Hepatocyte (in vitro differentiated cells): Measurements from ENCODE around the gene KCNMA1. TPM values are rescaled to one million over a fixed set of nuclear protein-coding genes. Genes with fewer than 3 reads are reported as not detected.

Source experiments
- DNase-seq: peaks from one replicate; pipeline ENCODE4 v3.0.0-alpha.2; 2016; ENCODE audit warnings: low spot score
- H2AFZ ChIP-seq: fragments of 200-600 bp; sonication (generic); 2 replicates; pipeline ENCODE4 v1.6.0; 2016; ENCODE audit warnings: antibody characterized with exemption, mild to moderate bottlenecking
- H3K27ac ChIP-seq: fragments of 200-600 bp; sonication (generic); 2 replicates; pipeline ENCODE4 v1.5.1; 2016; ENCODE audit warnings: mild to moderate bottlenecking
- H3K27me3 ChIP-seq: fragments of 200-600 bp; sonication (generic); 2 replicates; pipeline ENCODE4 v1.6.1; 2016
- H3K36me3 ChIP-seq: fragments of 200-600 bp; sonication (generic); replicated peaks from 2 replicates; pipeline ENCODE4 v1.5.1; 2016; ENCODE audit warnings: low read depth; ENCODE audit not compliant: insufficient read depth
- H3K4me1 ChIP-seq: fragments of 200-600 bp; sonication (generic); 2 replicates; pipeline ENCODE4 v1.5.1; 2016; ENCODE audit warnings: mild to moderate bottlenecking, moderate library complexity; ENCODE audit not compliant: insufficient read depth
- H3K4me2 ChIP-seq: fragments of 200-600 bp; sonication (generic); 2 replicates; pipeline ENCODE4 v1.6.0; 2016
- H3K4me3 ChIP-seq: fragments of 200-600 bp; sonication (generic); 2 replicates; pipeline ENCODE4 v1.5.1; 2016; ENCODE audit warnings: mild to moderate bottlenecking
- H3K79me2 ChIP-seq: fragments of 200-600 bp; sonication (generic); 2 replicates; pipeline ENCODE4 v1.6.0; 2017; ENCODE audit warnings: mild to moderate bottlenecking
- H3K9me2 ChIP-seq: fragments of 200-600 bp; sonication (generic); replicated peaks from 2 replicates; pipeline ENCODE4 v1.6.0; 2017; ENCODE audit warnings: mild to moderate bottlenecking; ENCODE audit not compliant: insufficient read depth
- H3K9me3 ChIP-seq: fragments of 200-600 bp; sonication (generic); 2 replicates; pipeline ENCODE4 v1.5.1; 2016; ENCODE audit warnings: low read depth, mild to moderate bottlenecking
- H4K20me1 ChIP-seq: fragments of 200-600 bp; sonication (generic); 2 replicates; pipeline ENCODE4 v1.6.0; 2016; ENCODE audit warnings: mild to moderate bottlenecking; ENCODE audit not compliant: insufficient read depth, poor library complexity, severe bottlenecking
- CTCF ChIP-seq: fragments of 200-600 bp; sonication (generic); IDR thresholded peaks from 2 replicates; pipeline ENCODE4 v1.5.1; 2016; ENCODE audit warnings: antibody characterized with exemption, mild to moderate bottlenecking; ENCODE audit not compliant: poor library complexity
- EZH2 ChIP-seq: fragments of 200-600 bp; sonication (generic); IDR thresholded peaks from 2 replicates; pipeline ENCODE4 v1.6.1; 2016; ENCODE audit warnings: antibody characterized with exemption, mild to moderate bottlenecking, borderline replicate concordance
- EZH2phosphoT487 ChIP-seq: fragments of 200-600 bp; sonication (generic); IDR thresholded peaks from one replicate; pipeline ENCODE4 v1.6.1; 2018; ENCODE audit warnings: antibody characterized with exemption, mild to moderate bottlenecking, low read depth, moderate library complexity; ENCODE audit not compliant: unreplicated experiment, severe bottlenecking
- WGBS: methylation state at CpG from one replicate; pipeline ENCODE4 v1.1.6; 2016; ENCODE audit warnings: low lambda C conversion rate; ENCODE audit errors: missing lambda C conversion rate; 5-methylcytosine and 5-hydroxymethylcytosine counted together
- polyA plus RNA-seq: library from polyadenylated mRNA; unstranded; fragments of >200 nt; fragmentation: Nextera tagmentation; extraction: Ambion mirVana; gene quantifications from 2 replicates; pipeline ENCODE4 v1.2.1, GENCODE V29; 2016
- total RNA-seq: library from RNA; depleted of rRNA; stranded (reverse); fragments of >200 nt; gene quantifications from 2 replicates; pipeline ENCODE4 v1.2.3, GENCODE V29; 2014

Gene KCNMA1
- total and polyA plus RNA-seq, 2 experiments from 2014 or later, result 42.6 to 73.3 TPM

DNA sequence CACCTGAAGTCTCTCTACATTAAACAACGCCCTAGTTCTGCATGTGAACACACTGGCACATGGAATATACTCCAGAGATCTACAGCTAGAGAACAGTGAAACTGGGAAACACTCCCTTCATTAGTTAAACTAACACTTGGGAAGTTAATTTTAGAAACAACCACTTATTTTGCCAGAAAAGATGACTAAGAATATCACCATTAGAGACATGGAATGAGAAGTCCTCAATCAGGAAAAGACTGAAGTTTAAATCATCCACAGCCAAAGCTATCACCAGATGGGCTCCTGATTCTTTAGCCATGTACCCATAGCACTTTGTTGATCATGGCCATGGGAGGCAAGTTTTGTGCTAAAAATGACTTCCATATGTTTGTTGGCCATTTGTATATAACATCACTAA, 719.5 kb downstream of the KCNMA1 start:
- H4K20me1 ChIP-seq, result no peaks in the 10 kb centered on the region
- H3K79me2 ChIP-seq, result no peaks in the 10 kb centered on the region
- 86% methylated on average over 1 of the region's 1 CpG for WGBS
- no peak overlapping the region for H3K4me3 ChIP-seq
- H3K4me2 ChIP-seq, result no peak overlapping the region
- H3K27me3 ChIP-seq, result no peaks in the 10 kb centered on the region
- H2AFZ ChIP-seq, result no peak overlapping the region
- H3K27ac ChIP-seq, result no peak overlapping the region
- H3K9me2 ChIP-seq, result no peaks in the 10 kb centered on the region
- H3K9me3 ChIP-seq, result no peaks in the 10 kb centered on the region
- DNase-seq, result no peak
- no peaks in the 10 kb centered on the region for H3K36me3 ChIP-seq
- no peak for TF ChIP-seq CTCF
- no peak for TF ChIP-seq EZH2
- TF ChIP-seq EZH2phosphoT487, result no peak
- H3K4me1 ChIP-seq, result peaks cover 16% of the 10 kb centered on the region

- H3K4me2 ChIP-seq, result no peak overlapping the region
- H4K20me1 ChIP-seq, result no peaks in the 10 kb centered on the region
- H3K36me3 ChIP-seq, result no peaks in the 10 kb centered on the region
- TF ChIP-seq EZH2 (no peak), EZH2phosphoT487 (no peak), CTCF (no peak)
- H3K4me1 ChIP-seq, result peaks cover 12% of the 10 kb centered on the region
- H3K27ac ChIP-seq, result no peak overlapping the region
- no peaks in the 10 kb centered on the region for H3K9me3 ChIP-seq
- H3K79me2 ChIP-seq, result no peaks in the 10 kb centered on the region
- H3K27me3 ChIP-seq, result no peaks in the 10 kb centered on the region
- H3K4me3 ChIP-seq, result no peak overlapping the region
- no peaks in the 10 kb centered on the region for H3K9me2 ChIP-seq
- DNase-seq, result no peak
- 96% methylated on average over 8 of the region's 8 CpGs for WGBS
- no peak overlapping the region for H2AFZ ChIP-seq
These were observed 720.5 kb downstream of the KCNMA1 start for GRCh38 chr10:76917071-76917470.

GRCh38 chr10:76916536-76916935, 721.1 kb downstream of the KCNMA1 start:
- no peak for DNase-seq
- no peak overlapping the region for H2AFZ ChIP-seq
- no peaks in the 10 kb centered on the region for H3K9me3 ChIP-seq
- no peak for TF ChIP-seq EZH2phosphoT487
- no peak for TF ChIP-seq EZH2
- TF ChIP-seq CTCF, result no peak
- H4K20me1 ChIP-seq, result no peaks in the 10 kb centered on the region
- H3K27me3 ChIP-seq, result no peaks in the 10 kb centered on the region
- no peak overlapping the region for H3K4me3 ChIP-seq
- H3K9me2 ChIP-seq, result no peaks in the 10 kb centered on the region
- 88% methylated on average over 4 of the region's 4 CpGs for WGBS
- no peak overlapping the region for H3K4me2 ChIP-seq
- H3K27ac ChIP-seq, result no peak overlapping the region
- H3K79me2 ChIP-seq, result no peaks in the 10 kb centered on the region
- H3K4me1 ChIP-seq, result peaks cover 6% of the 10 kb centered on the region
- no peaks in the 10 kb centered on the region for H3K36me3 ChIP-seq

DNA sequence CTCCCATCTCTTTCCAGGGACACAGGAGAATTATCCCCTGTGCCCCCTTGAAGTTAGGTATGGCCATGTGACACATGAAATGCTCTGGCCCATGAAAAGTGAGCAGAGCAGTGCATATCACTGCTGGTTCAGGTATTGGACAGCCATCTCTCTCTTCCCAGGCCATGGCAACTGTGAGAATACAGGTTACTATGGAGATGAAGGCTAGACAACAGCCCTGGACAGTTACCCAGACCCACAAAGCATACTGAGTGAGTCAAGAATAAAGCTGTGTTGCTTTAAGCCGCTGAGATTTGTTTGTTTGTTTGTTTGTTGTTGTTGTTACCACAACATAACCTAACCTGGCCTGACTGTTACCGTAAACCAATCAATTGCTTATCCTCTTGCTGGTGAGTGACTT, 722.3 kb downstream of the KCNMA1 start:
- H3K4me2 ChIP-seq, result no peak overlapping the region
- WGBS, result 92% methylated on average over 2 of the region's 2 CpGs
- DNase-seq, result no peak
- H4K20me1 ChIP-seq, result no peaks in the 10 kb centered on the region
- no peaks in the 10 kb centered on the region for H3K27me3 ChIP-seq
- H2AFZ ChIP-seq, result no peak overlapping the region
- no peaks in the 10 kb centered on the region for H3K9me3 ChIP-seq
- H3K4me1 ChIP-seq, result no peaks in the 10 kb centered on the region
- no peaks in the 10 kb centered on the region for H3K79me2 ChIP-seq
- TF ChIP-seq CTCF, result no peak
- TF ChIP-seq EZH2, result no peak
- TF ChIP-seq EZH2phosphoT487, result no peak
- H3K36me3 ChIP-seq, result no peaks in the 10 kb centered on the region
- H3K9me2 ChIP-seq, result no peaks in the 10 kb centered on the region
- no peak overlapping the region for H3K27ac ChIP-seq
- no peak overlapping the region for H3K4me3 ChIP-seq
